ENCODE results near the gene PCDHGB2.
"Not testable (repeated sequence)": the region's sequence is repeated elsewhere in the genome, so short reads cannot be mapped to it uniquely, and the experiment has no call there.

Gene PCDHGB2

DNA sequence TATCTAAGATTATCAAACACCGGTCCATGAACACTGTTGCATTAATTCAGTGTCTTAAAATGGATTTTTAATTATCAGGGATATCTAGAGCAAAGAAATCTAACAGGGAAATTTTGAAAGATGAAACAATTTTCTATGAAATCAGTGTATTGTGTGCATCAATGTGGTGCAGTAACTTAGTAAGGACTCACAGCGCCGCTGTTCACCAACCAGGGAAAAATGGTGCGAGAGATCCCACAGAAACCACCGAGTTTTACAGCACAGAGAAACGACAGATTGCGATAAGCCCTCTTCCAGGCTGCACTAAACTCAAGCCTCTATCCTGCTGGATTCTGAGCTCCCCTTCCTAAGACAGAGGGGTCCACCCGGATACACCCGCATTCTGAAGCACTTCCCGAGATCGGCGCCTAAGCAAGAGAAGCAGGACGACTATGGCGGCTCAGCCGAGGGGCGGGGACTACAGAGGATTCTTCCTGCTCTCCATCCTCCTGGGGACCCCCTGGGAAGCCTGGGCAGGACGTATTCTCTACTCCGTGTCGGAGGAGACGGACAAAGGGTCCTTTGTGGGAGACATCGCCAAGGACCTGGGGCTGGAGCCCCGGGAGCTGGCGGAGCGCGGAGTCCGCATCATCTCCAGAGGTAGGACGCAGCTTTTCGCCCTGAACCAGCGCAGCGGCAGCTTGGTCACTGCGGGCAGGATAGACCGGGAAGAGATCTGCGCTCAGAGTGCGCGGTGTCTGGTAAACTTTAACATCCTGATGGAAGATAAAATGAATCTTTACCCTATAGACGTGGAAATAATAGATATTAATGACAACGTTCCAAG is 22.9 kb downstream of the PCDHGB2 start, which contains the start of gene PCDHGA7:
PCDHGA7 (plus strand) TSS at position 274 of the 826 bp plus-strand sequence; CDS start at position 432, 158 bp downstream.
- in situ Hi-C loops (cut with HindIII; ENCODE audit: low sequenced_read_pairs), result no loop called here

DNA sequence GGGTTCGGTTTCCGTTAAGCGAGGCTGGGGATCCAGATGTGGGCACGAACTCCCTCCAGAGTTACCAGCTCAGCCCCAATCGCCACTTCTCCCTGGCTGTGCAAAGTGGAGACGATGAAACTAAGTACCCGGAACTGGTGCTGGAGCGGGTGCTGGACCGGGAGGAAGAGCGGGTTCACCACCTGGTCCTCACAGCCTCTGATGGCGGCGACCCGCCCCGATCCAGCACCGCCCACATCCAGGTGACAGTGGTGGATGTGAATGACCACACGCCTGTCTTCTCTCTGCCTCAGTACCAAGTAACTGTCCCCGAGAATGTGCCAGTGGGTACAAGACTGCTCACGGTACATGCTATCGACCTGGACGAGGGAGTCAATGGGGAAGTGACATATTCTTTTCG is 23.6 kb downstream of the PCDHGB2 start:
- in situ Hi-C loops (cut with HindIII; ENCODE audit: low sequenced_read_pairs), result no loop called here

DNA sequence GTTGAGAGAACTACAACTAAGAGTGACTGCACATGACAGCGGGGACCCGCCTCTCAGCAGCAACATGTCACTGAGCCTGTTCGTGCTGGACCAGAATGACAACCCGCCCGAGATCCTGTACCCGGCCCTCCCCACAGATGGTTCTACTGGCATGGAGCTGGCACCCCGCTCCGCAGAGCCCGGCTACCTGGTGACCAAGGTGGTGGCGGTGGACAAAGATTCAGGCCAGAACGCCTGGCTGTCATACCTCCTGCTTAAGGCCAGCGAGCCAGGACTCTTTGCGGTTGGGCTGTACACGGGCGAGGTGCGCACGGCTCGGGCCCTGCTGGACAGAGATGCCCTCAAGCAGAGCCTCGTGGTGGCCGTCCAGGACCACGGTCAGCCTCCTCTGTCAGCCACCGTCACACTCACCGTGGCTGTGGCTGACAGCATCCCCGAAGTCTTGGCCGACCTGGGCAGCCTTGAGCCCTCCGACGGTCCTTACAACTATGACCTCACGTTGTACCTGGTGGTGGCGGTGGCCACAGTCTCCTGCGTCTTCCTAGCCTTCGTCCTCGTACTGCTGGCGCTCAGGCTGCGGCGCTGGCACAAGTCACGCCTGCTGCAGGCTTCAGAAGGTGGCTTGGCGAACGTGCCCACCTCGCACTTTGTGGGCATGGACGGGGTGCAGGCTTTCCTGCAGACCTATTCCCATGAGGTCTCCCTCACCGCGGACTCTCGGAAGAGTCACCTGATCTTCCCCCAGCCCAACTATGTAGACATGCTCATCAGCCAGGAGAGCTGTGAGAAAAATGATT is 24.9 kb downstream of the PCDHGB2 start:
- in situ Hi-C loops (cut with HindIII; ENCODE audit: low sequenced_read_pairs), result no loop called here

DNA sequence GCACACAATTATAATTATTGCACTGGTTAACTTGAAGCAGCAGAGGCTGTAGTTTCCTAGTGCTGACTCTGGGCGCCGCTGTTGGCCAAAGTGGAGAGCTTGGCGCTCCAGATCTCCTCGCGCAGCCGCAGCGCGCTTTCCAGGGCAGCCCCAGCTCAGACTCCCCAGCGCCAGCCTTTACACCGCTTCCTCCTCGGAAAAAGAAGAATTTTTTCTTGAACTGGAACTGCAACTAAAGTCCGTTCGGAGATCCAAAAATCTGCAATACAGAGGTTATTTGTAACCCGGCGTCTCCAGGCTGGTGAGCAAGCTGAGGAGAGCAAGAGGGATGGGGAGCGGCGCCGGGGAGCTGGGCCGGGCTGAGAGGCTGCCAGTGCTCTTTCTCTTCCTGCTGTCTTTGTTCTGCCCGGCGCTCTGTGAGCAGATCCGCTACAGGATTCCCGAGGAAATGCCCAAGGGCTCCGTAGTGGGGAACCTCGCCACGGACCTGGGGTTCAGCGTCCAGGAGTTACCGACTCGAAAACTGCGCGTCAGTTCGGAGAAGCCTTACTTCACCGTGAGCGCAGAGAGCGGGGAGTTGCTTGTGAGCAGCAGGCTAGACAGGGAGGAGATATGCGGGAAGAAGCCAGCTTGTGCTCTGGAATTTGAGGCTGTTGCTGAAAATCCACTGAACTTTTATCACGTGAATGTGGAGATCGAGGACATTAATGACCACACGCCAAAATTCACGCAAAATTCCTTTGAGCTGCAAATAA is 27.9 kb downstream of the PCDHGB2 start, which contains the start of gene PCDHGB4:
PCDHGB4 (plus strand) TSS at position 142 of the 755 bp plus-strand sequence; CDS start at position 329, 187 bp downstream.
- in situ Hi-C loops (cut with HindIII; ENCODE audit: low sequenced_read_pairs), result not testable (repeated sequence)

DNA sequence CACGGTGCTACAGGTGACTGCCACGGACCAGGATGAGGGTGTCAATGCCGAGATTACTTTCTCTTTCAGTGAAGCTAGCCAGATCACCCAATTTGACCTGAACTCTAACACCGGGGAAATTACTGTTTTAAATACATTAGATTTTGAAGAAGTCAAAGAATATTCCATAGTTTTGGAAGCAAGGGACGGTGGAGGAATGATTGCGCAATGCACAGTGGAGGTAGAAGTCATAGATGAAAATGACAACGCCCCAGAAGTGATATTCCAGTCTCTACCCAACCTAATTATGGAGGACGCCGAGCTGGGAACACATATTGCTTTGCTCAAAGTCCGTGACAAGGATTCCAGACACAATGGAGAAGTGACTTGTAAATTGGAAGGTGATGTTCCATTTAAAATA is 28.9 kb downstream of the PCDHGB2 start:
- in situ Hi-C loops (cut with HindIII; ENCODE audit: low sequenced_read_pairs), result no loop called here

DNA sequence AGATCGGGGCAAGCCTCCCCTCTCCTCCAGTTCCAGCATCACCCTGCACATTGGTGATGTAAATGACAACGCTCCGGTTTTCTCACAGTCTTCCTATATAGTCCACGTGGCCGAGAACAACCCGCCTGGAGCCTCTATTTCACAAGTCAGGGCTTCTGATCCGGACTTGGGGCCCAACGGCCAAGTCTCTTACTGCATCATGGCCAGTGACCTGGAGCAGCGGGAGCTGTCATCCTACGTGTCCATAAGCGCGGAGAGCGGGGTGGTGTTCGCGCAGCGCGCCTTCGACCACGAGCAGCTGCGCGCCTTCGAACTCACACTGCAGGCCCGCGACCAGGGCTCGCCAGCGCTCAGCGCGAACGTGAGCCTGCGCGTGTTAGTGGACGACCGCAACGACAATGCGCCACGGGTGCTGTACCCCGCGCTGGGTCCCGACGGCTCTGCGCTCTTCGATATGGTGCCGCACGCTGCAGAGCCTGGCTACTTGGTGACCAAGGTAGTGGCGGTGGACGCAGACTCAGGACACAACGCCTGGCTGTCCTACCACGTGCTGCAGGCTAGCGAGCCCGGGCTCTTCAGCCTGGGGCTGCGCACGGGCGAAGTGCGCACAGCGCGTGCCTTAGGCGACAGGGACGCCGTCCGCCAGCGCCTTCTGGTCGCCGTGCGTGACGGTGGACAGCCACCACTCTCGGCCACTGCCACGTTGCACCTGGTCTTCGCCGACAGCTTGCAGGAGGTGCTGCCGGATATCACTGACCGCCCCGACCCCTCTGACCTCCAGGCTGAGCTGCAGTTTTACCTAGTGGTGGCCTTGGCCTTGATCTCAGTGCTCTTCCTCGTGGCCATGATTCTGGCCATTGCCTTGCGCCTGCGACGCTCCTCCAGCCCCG is 29.6 kb downstream of the PCDHGB2 start:
- in situ Hi-C loops (cut with HindIII; ENCODE audit: low sequenced_read_pairs), result no loop called here

DNA sequence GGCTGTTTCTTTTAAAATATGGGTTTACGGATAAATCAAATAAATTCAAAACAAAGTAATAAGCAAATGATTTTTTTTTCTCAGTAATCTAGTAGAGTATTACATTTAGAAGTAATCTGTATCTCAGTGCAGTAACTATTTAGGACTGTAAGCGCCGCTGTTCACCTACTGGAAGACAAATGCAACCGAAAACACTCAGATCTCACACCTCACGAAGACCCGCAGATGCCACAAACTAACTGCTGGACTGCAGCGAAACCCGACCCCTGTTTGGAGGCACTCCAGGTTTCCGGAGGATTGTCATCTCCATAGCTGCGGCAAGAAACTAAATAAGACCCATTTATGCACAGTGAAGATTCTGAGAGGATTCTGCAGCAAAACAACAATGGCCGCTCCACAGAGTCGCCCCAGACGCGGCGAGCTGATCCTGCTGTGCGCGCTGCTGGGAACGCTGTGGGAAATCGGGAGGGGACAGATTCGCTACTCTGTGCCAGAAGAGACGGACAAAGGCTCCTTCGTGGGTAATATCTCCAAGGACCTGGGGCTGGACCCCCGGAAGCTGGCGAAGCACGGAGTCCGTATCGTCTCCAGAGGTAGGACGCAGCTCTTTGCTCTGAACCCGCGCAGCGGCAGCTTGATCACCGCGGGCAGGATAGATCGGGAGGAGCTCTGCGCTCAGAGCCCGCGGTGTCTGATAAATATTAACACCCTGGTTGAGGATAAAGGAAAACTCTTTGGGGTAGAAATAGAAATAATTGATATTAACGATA is 32.8 kb downstream of the PCDHGB2 start, which contains the start of gene PCDHGA8:
PCDHGA8 (plus strand) TSS at position 205 of the 770 bp plus-strand sequence; CDS start at position 386, 181 bp downstream.
- in situ Hi-C loops (cut with HindIII; ENCODE audit: low sequenced_read_pairs), result no loop called here

DNA sequence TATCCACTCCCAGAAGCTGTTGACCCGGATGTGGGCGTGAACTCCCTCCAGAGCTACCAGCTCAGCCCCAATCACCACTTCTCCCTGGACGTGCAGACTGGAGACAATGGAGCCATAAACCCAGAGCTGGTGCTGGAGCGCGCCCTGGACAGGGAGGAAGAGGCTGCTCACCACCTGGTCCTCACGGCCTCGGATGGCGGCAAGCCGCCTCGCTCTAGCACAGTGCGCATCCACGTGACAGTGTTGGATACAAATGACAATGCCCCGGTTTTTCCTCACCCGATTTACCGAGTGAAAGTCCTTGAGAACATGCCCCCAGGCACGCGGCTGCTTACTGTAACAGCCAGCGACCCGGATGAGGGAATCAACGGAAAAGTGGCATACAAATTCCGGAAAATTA is 33.5 kb downstream of the PCDHGB2 start:
- in situ Hi-C loops (cut with HindIII; ENCODE audit: low sequenced_read_pairs), result no loop called here

DNA sequence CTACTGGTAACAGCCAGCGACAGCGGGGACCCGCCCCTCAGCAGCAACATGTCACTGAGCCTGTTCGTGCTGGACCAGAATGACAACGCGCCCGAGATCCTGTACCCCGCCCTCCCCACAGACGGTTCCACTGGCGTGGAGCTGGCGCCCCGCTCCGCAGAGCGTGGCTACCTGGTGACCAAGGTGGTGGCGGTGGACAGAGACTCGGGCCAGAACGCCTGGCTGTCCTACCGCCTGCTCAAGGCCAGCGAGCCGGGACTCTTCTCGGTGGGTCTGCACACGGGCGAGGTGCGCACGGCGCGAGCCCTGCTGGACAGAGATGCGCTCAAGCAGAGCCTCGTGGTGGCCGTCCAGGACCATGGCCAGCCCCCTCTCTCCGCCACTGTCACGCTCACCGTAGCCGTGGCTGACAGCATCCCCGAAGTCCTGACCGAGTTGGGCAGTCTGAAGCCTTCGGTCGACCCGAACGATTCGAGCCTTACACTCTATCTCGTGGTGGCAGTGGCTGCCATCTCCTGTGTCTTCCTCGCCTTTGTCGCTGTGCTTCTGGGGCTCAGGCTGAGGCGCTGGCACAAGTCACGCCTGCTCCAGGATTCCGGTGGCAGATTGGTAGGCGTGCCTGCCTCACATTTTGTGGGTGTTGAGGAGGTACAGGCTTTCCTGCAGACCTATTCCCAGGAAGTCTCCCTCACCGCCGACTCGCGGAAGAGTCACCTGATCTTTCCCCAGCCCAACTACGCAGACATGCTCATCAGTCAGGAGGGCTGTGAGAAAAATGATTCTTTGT is 34.8 kb downstream of the PCDHGB2 start:
- in situ Hi-C loops (cut with HindIII; ENCODE audit: low sequenced_read_pairs), result not testable (repeated sequence)

DNA sequence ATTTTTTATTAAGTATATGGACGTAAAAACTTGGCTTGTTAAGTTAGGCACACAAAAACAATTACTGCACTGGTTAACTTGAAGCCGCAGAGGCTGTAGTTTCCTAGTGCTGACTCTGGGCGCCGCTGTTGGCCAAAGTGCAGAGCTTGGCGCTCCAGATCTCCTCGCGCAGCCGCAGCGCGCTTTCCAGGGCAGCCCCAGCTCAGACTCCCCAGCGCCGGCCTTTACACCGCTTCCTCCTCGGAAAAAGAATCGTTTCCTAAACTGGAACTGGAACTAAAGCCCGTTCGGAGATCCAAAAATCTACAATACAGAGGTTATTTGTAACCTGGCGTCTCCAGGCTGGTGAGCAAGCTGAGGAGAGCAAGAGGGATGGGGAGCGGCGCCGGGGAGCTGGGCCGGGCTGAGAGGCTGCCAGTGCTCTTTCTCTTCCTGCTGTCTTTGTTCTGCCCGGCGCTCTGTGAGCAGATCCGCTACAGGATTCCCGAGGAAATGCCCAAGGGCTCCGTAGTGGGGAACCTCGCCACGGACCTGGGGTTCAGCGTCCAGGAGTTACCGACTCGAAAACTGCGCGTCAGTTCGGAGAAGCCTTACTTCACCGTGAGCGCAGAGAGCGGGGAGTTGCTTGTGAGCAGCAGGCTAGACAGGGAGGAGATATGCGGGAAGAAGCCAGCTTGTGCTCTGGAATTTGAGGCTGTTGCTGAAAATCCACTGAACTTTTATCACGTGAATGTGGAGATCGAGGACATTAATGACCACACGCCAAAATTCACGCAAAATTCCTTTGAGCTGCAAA is 38.2 kb downstream of the PCDHGB2 start, which contains the start of gene PCDHGB5:
PCDHGB5 (plus strand) TSS at position 192 of the 796 bp plus-strand sequence; CDS start at position 373, 181 bp downstream.
- in situ Hi-C loops (cut with HindIII; ENCODE audit: low sequenced_read_pairs), result not testable (repeated sequence)

DNA sequence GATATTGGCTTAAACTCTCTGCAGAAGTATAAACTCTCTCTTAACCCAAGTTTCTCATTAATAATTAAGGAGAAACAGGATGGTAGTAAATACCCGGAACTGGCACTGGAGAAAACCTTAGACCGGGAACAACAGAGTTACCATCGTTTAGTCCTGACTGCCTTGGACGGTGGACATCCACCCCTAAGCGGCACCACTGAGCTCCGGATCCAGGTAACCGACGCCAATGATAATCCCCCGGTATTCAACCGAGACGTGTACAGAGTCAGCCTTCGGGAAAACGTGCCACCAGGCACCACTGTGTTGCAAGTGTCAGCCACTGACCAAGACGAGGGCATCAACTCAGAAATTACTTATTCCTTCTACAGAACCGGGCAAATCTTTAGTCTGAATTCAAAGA is 38.8 kb downstream of the PCDHGB2 start:
- in situ Hi-C loops (cut with HindIII; ENCODE audit: low sequenced_read_pairs), result no loop called here

DNA sequence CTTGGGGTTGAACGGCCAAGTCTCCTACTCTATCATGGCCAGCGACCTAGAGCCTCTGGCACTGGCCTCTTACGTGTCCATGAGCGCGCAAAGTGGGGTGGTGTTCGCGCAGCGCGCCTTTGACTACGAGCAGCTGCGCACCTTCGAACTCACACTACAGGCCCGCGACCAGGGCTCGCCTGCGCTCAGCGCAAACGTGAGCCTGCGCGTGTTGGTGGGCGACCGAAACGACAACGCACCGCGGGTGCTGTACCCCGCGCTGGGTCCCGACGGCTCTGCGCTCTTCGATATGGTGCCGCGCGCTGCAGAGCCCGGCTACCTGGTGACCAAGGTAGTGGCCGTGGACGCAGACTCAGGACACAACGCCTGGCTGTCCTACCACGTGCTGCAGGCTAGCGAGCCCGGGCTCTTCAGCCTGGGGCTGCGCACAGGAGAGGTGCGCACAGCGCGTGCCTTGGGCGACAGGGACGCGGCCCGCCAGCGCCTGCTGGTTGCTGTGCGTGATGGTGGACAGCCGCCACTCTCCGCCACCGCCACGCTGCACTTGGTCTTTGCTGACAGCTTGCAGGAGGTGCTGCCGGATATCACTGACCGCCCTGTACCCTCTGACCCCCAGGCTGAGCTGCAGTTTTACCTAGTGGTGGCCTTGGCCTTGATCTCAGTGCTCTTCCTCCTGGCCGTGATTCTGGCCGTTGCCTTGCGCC is 39.9 kb downstream of the PCDHGB2 start:
- in situ Hi-C loops (cut with HindIII; ENCODE audit: low sequenced_read_pairs), result no loop called here

DNA sequence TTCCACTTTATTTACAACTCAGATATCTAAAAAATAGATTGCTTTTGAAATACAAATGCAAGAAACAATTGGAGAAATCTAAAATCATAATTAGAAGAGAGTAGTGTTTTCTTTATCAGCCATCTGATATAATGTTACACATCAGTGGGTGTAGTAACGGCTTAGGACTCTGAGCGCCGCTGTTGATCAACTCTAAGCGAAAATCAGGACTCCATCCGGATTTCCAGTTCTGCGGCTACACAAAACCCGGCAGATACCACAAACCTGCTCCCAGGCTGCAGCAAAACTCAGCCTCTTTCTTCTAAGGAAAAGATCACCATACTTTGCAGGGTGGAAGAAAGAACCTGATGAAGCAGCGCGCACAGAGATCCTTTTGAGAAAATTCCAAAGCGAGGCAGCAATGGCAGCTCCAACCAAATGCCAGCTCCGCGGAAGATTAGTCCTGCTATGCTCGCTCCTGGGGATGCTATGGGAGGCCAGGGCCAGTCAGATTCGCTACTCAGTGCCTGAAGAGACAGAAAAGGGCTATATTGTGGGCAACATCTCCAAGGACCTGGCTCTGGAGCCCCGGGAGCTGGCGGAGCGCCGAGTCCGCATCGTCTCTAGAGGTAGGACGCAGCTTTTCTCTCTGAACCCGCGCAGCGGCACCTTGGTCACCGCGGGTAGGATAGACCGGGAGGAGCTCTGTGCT is 42.9 kb downstream of the PCDHGB2 start, which contains the start of gene PCDHGA9:
PCDHGA9 (plus strand) TSS at position 226 of the 691 bp plus-strand sequence; CDS start at position 401, 175 bp downstream.
- in situ Hi-C loops (cut with HindIII; ENCODE audit: low sequenced_read_pairs), result no loop called here

DNA sequence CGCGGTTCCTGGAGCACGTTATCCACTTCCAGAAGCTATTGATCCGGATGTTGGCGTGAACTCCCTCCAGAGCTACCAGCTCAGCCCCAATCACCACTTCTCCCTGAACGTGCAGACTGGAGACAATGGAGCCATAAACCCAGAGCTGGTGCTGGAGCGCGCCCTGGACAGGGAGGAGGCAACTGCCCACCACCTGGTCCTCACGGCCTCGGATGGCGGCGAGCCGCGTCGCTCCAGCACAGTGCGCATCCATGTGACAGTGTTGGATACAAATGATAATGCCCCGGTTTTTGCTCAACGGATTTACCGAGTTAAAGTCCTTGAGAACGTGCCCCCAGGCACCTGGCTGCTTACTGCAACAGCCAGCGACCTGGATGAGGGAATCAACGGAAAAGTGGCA is 43.6 kb downstream of the PCDHGB2 start:
- in situ Hi-C loops (cut with HindIII; ENCODE audit: low sequenced_read_pairs), result no loop called here

DNA sequence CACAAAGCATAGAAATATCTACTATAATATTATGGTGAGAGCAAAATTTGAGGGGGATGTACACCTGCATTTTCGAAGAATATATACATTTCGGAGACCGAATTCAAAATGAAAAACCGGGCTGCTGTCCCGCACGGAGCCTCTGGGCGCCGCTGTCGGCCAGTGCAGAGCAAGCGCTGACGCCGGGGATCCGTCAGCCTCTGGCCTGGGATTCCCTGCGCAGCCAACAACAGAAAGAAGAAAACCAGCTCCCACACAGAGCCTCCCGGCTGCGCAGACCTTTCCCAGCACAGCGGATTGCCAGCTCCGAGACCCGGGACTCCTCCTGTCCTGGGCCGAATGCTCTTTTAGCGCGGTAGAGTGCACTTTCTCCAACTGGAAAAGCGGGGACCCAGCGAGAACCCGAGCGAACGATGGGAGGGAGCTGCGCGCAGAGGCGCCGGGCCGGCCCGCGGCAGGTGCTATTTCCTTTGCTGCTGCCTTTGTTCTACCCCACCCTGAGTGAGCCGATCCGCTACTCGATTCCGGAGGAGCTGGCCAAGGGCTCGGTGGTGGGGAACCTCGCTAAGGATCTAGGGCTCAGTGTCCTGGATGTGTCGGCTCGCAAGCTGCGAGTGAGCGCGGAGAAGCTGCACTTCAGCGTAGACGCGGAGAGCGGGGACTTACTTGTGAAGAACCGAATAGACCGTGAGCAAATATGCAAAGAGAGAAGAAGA is 48.2 kb downstream of the PCDHGB2 start, which contains the start of gene PCDHGB6:
PCDHGB6 (plus strand) TSS at position 232 of the 716 bp plus-strand sequence; CDS start at position 414, 182 bp downstream.
- in situ Hi-C loops (cut with HindIII; ENCODE audit: low sequenced_read_pairs), result not testable (repeated sequence)

Measured in DLD1 (cell line).